Omental fat pad (tissue), 4 donors: ENCODE measurements around the gene SERPINA4. TPM values are rescaled to one million over a fixed set of nuclear protein-coding genes. Genes with fewer than 3 reads are reported as not detected.

Experiments
- ATAC-seq: fragments of 150-250 bp; one replicate; pipeline ENCODE4 v1.9.1; 2016; ENCODE audit warnings: mild to moderate bottlenecking, moderate library complexity; ENCODE audit not compliant: low FRiP score
- DNase-seq: peaks from one replicate; pipeline ENCODE4 v3.0.0-alpha.2; 2019; ENCODE audit warnings: low spot score
- total RNA-seq, 4 donors: library from RNA; depleted of rRNA; stranded (reverse); fragments of >200 nt; gene quantifications; one replicate each; pipeline ENCODE4 v1.1.0, GENCODE V29; 2016
- TF ChIP-seq, protein P1 (sequence below), 3 donors: fragments of 450-650 bp; IDR thresholded peaks; one replicate each; pipeline ENCODE4 v1.5.1; 2016 to 2017; ENCODE audit warnings: antibody characterized with exemption in 3 of 3, mild to moderate bottlenecking in 3 of 3, moderate library complexity in 2 of 3

SERPINA4 gene
- total RNA-seq, 4 donors from 2014 or later = not detected

DNA sequence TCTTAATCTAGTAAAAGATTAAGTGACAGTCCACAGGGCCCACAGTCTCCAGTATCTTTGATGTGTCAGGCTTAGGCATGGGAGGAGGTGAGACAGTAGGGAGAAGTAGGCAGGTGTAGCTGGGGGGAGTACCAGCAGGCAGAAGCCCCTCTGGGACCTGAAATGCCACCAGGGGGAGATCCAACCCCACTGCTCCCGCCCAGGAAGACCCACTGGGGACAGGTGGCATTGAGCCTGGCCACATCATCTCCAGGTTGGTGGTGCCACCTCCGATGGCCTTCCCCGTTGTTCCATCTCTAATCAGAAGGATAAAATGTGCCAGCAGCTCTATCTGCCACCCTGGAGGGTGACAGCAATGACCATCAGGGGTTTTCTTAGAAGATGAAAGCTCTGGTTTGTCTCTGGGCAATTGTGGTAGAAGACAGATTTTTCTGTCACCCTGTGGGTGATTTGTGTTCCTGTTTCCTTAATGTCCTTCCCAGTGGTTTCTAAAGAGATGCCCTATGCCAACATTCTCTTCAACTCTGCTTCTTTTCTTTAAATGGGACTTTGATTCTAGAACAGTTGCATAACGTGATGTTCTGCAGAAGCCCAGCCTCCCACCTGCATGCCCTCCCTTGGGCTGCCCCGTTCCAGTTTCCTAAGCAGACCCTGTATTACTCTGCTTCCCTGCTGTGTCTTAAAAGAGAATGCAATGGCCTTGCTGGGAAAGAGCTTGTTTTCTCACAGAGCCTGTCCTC, 39.7 kb upstream of the SERPINA4 start:
- TF ChIP-seq, protein P1, sequence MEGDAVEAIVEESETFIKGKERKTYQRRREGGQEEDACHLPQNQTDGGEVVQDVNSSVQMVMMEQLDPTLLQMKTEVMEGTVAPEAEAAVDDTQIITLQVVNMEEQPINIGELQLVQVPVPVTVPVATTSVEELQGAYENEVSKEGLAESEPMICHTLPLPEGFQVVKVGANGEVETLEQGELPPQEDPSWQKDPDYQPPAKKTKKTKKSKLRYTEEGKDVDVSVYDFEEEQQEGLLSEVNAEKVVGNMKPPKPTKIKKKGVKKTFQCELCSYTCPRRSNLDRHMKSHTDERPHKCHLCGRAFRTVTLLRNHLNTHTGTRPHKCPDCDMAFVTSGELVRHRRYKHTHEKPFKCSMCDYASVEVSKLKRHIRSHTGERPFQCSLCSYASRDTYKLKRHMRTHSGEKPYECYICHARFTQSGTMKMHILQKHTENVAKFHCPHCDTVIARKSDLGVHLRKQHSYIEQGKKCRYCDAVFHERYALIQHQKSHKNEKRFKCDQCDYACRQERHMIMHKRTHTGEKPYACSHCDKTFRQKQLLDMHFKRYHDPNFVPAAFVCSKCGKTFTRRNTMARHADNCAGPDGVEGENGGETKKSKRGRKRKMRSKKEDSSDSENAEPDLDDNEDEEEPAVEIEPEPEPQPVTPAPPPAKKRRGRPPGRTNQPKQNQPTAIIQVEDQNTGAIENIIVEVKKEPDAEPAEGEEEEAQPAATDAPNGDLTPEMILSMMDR (IDR thresholded peaks at IDR 0.05) = no peak
- no peak for ATAC-seq
- DNase-seq = no peak

- TF ChIP-seq, protein P1 (IDR thresholded peaks at IDR 0.05) = no peak
- ATAC-seq (no peak), DNase-seq (no peak)
Measured at GRCh38 chr14:94522115-94522724, 39.0 kb upstream of the SERPINA4 start.

- DNase-seq (no peak), ATAC-seq (no peak)
- TF ChIP-seq, protein P1 (IDR thresholded peaks at IDR 0.05) = no peak
Measured at GRCh38 chr14:94523265-94523664, 38.0 kb upstream of the SERPINA4 start.

DNA sequence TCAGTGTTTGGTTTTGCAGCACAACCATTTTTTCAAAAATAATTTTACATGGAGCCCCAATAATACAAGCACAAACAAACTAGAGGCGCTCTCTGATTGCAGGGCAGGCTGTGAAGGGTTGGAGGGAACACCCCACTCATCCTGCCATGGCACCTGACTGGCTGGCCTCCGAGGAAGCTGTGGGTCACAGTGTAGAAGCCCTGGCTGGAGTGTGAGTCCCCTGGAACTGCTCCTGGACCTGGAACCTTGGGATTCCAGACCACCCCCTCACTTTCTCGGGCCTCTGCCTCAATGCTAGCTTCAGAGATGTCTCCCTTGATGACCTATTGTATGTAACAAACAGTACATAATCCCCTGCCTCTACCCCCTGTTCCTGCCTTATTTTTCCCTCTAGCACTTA, 37.1 kb upstream of the SERPINA4 start:
- no peak for ATAC-seq
- TF ChIP-seq, protein P1 (IDR thresholded peaks at IDR 0.05) = no peak

GRCh38 chr14:94531187-94531586, 30.1 kb upstream of the SERPINA4 start:
- ATAC-seq = no peak
- TF ChIP-seq, protein P1 (IDR thresholded peaks at IDR 0.05) = no peak
- DNase-seq = no peak

More for the DNA sequence above, 37.1 kb upstream of the SERPINA4 start:
- no peak for DNase-seq

DNA sequence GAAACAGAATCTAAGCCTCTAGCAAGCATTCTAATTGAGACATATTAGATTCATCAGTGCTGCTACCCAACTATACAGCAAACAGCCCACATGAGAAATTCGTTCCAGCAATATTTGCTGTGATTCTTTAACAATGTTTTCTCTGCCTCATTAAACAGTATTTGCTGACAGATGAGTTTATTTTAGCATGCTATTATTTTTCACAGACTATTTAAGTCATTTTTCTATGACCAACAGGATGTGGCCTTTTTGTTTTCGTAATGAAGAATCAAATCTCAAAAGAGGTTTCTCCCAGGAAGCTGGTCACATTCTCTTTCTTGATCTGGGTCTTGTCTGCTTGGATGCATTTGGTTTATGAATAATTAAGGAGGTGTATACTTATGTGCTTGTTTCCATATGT, 28.8 kb upstream of the SERPINA4 start:
- DNase-seq = no peak
- TF ChIP-seq, protein P1 (IDR thresholded peaks at IDR 0.05) = no peak
- no peak for ATAC-seq

GRCh38 chr14:94535506-94535905, 25.7 kb upstream of the SERPINA4 start:
- DNase-seq (no peak), ATAC-seq (no peak)
- TF ChIP-seq, protein P1 (IDR thresholded peaks at IDR 0.05) = no peak
